Heart right ventricle (tissue), 16 donors: Measurements from ENCODE around the gene DENND1C. TPM values are rescaled to one million over a fixed set of nuclear protein-coding genes. Genes with fewer than 3 reads are reported as not detected.

Source experiments
- ATAC-seq, 8 donors: fragments of 200-7000 bp; cut with Tn5 transposase; one replicate each; pipeline ENCODE4 v1.9.1; 2020; ENCODE audit warnings: mild to moderate bottlenecking in 8 of 8, moderate library complexity in 8 of 8, moderate number of reproducible peaks in 1 of 8
- DNase-seq, 2 donors: peaks; one replicate each; pipeline ENCODE4 v3.0.0-alpha.2; 2020
- H3K27ac ChIP-seq, 10 donors: fragments of 200-600 bp; sonication (generic) in 2 of 10; one replicate each; pipeline versions ENCODE4 v1.5.0 to v1.8.0; 2020 to 2022; ENCODE audit warnings: mild to moderate bottlenecking in 3 of 10
- H3K27me3 ChIP-seq, 7 donors: fragments of 200-600 bp; one replicate each; pipeline ENCODE4 v1.8.0; 2021 to 2022; ENCODE audit warnings: mild to moderate bottlenecking in 2 of 7
- H3K36me3 ChIP-seq, 9 donors: fragments of 200-600 bp; sonication (generic) in 1 of 9; one replicate each; pipeline versions ENCODE4 v1.5.0 to v1.8.0; 2020 to 2022; ENCODE audit warnings: mild to moderate bottlenecking in 2 of 9
- H3K4me1 ChIP-seq, 9 donors: fragments of 200-600 bp; sonication (generic) in 1 of 9; one replicate each; pipeline versions ENCODE4 v1.5.0 to v1.8.0; 2020 to 2022; ENCODE audit warnings: mild to moderate bottlenecking in 4 of 9
- H3K4me3 ChIP-seq, 10 donors: fragments of 200-600 bp; sonication (generic) in 2 of 10; one replicate each; pipeline versions ENCODE4 v1.5.0 to v1.8.0; 2020 to 2022; ENCODE audit warnings: mild to moderate bottlenecking in 7 of 10, moderate library complexity in 2 of 10
- H3K9me3 ChIP-seq, 11 donors: fragments of 200-600 bp in 10 of 11; sonication (generic) in 2 of 11; one replicate each; pipeline versions ENCODE4 v1.5.0 to v1.8.0; 2013 to 2022; ENCODE audit warnings: mild to moderate bottlenecking in 2 of 11, control low read depth in 1 of 11, moderate library complexity in 1 of 11
- WGBS, 2 donors: extraction: QIAGEN DNeasy Blood & Tissue Kit; methylation state at CpG; one replicate each; pipeline ENCODE4 v1.1.7; 2013; ENCODE audit warnings: inconsistent platforms in 1 of 2; 5-methylcytosine and 5-hydroxymethylcytosine counted together
- intact Hi-C, 10 donors: fragments of 100-400 bp; cut with DNase I; formaldehyde crosslinking; loops; one replicate each; pipeline versions ENCODE4 v1.11.1 to v1.14.2; 2022
- polyA plus RNA-seq, 2 donors: library from polyadenylated mRNA; stranded (reverse); fragments of 200-250 nt; gene quantifications; one replicate each; pipeline ENCODE4 v1.2.3, GENCODE V29; 2013
- total RNA-seq, 10 donors: library from RNA; stranded (reverse); fragmentation: NEBNext Ultra II Directional in 3 of 10; extraction: Animal tissue kit (Norgen Biotek cat#: 25700) in 3 of 10; gene quantifications; one replicate each; pipeline versions ENCODE4 v1.2.1 to v1.2.4, GENCODE V29; 2021 to 2023
- TF ChIP-seq, protein P1 (sequence below), 9 donors: fragments of 200-600 bp; sonication (generic) in 2 of 9; IDR thresholded peaks; one replicate each; pipeline versions ENCODE4 v1.5.0 to v1.8.0; 2021 to 2022; ENCODE audit warnings: antibody characterized with exemption in 9 of 9, mild to moderate bottlenecking in 5 of 9, moderate library complexity in 1 of 9
- donor health status: Arrhythmogenic right ventricular cardiomyopathy.
- donor health status: ischemic (EF 13 %, LVEDD 7.1; RV severe dilation, severe dysfunction).
- donor health status: healthy with polysubstance abuse.
- donor health status: DM: no; HTN: yes; CAD: no.
- donor health status: DM: no; HTN: no; CAD: no.
- donor health status: ischemic (EF 25% LVEDD 6.9; RV normal size, moderate dysfunction).
- donor health status: ischemic (EF 25% LVEDD 5.7; RV mildly dilated, moderate dysfunction).
- donor health status: healthy.
- donor health status: DM: yes; HTN: yes; CAD: no.
- donor health status: Ischemic cardiomyopathy.
- donor health status: ischemic (EF 35%, LVEDD 5.7; RV mildly dilated, moderate dysfunction).
- donor health status: nonischemic (EF 11% LVEDD 7.7; RV severe dilation, severe dysfunction).
- donor health status: DM: yes; HTN: yes; CAD: no.
- donor health status: PGD.
- donor health status: ischemic (EF 29% LVEDD 5.4; RV normal size, mild dysfunction).
- donor health status: nonischemic (EF 23%, LVEDD 6.1; RV moderate dilation, normal function).

Gene DENND1C
- total and polyA plus RNA-seq, 12 donors: 0.09 to 4.0 (median 0.69) TPM

GRCh38 chr19:6467384-6467783 lies 14.2 kb downstream of the DENND1C start:
- Histone ChIP-seq H3K9me3 (no peaks in the 10 kb centered on the region), H3K4me1 (peaks cover 0 to 6% (median 0%) of the 10 kb centered on the region in 9 donors), H3K36me3 (peaks cover 0 to 13% (median 0%) of the 10 kb centered on the region in 9 donors), H3K27ac (no peak overlapping the region), H3K4me3 (no peak overlapping the region), H3K27me3 (peaks cover 7 to 56% (median 38%) of the 10 kb centered on the region in 7 donors)
- WGBS, 2 donors: 69 to 71% methylated on average over 8 of the region's 8 CpGs
- ATAC-seq (no peak), DNase-seq (no peak)
- intact Hi-C loops: no loop called here
- TF ChIP-seq, protein P1, sequence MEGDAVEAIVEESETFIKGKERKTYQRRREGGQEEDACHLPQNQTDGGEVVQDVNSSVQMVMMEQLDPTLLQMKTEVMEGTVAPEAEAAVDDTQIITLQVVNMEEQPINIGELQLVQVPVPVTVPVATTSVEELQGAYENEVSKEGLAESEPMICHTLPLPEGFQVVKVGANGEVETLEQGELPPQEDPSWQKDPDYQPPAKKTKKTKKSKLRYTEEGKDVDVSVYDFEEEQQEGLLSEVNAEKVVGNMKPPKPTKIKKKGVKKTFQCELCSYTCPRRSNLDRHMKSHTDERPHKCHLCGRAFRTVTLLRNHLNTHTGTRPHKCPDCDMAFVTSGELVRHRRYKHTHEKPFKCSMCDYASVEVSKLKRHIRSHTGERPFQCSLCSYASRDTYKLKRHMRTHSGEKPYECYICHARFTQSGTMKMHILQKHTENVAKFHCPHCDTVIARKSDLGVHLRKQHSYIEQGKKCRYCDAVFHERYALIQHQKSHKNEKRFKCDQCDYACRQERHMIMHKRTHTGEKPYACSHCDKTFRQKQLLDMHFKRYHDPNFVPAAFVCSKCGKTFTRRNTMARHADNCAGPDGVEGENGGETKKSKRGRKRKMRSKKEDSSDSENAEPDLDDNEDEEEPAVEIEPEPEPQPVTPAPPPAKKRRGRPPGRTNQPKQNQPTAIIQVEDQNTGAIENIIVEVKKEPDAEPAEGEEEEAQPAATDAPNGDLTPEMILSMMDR (IDR thresholded peaks at IDR 0.05): no peak

- ATAC-seq: no peak
- 86 to 90% methylated on average over 21 of the region's 21 CpGs for WGBS, 2 donors
- peaks cover 0 to 6% (median 0%) of the 10 kb centered on the region in 9 donors for H3K4me1 ChIP-seq
- TF ChIP-seq, protein P1 (IDR thresholded peaks at IDR 0.05): no peak
- peaks cover 0 to 13% (median 0%) of the 10 kb centered on the region in 9 donors for H3K36me3 ChIP-seq
- intact Hi-C loops: no loop called here
- no peak overlapping the region for H3K4me3 ChIP-seq
- H3K27ac ChIP-seq: no peak overlapping the region
- H3K9me3 ChIP-seq: no peaks in the 10 kb centered on the region
- H3K27me3 ChIP-seq: peaks cover 7 to 54% (median 39%) of the 10 kb centered on the region in 7 donors
- no peak for DNase-seq
Measured at GRCh38 chr19:6466526-6467248, 14.9 kb downstream of the DENND1C start.

DNA sequence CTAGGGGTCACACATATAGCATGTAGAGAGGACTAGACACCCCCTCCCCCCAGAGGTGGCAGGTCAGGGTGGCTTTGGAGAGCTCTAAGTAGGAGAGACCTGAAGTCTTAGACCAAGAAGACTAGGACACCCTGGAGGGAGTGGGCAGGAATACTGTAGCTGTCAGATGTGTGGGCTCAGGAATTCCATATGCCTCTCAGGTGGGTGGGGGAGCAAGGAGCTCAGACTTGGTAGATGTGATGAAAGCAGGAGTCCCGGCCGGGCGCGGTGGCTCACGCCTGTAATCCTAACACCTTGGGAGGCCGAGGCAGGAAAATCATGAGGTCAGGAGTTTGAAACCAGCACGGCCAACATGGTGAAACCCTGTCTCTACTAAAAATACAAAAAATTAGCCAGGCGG lies 15.9 kb downstream of the DENND1C start:
- H3K4me1 ChIP-seq: peaks cover 0 to 8% (median 2%) of the 10 kb centered on the region in 9 donors
- peaks cover 7 to 54% (median 38%) of the 10 kb centered on the region in 7 donors for H3K27me3 ChIP-seq
- 85 to 90% methylated on average over 8 of the region's 8 CpGs for WGBS, 2 donors
- no peak overlapping the region for H3K4me3 ChIP-seq
- no peaks in the 10 kb centered on the region for H3K9me3 ChIP-seq
- TF ChIP-seq, protein P1 (IDR thresholded peaks at IDR 0.05): no peak
- DNase-seq: no peak
- H3K36me3 ChIP-seq: peaks cover 0 to 5% (median 0%) of the 10 kb centered on the region in 9 donors
- no peak for ATAC-seq
- intact Hi-C loops: no loop called here
- H3K27ac ChIP-seq: no peak overlapping the region

GRCh38 chr19:6465006-6465405 lies 16.6 kb downstream of the DENND1C start:
- H3K9me3 ChIP-seq: no peaks in the 10 kb centered on the region
- 40 to 52% methylated on average over 9 of the region's 9 CpGs for WGBS, 2 donors
- peaks cover 0 to 5% (median 0%) of the 10 kb centered on the region in 9 donors for H3K36me3 ChIP-seq
- DNase-seq: no peak
- peaks cover 7 to 54% (median 38%) of the 10 kb centered on the region in 7 donors for H3K27me3 ChIP-seq
- intact Hi-C loops: no loop called here
- no peak overlapping the region for H3K27ac ChIP-seq
- TF ChIP-seq, protein P1 (IDR thresholded peaks at IDR 0.05): no peak
- no peak overlapping the region for H3K4me3 ChIP-seq
- H3K4me1 ChIP-seq: peaks cover 0 to 15% (median 4%) of the 10 kb centered on the region in 9 donors
- ATAC-seq: no peak
